ENCODE results near the gene PLA2R1.

PLA2R1 gene

GRCh38 chr2:160033732-160034392, 28.6 kb downstream of the PLA2R1 start:
- no peak for DNase-seq (ENCODE audit: low read depth in 3 of 3)

- DNase-seq (ENCODE audit: low read depth in 3 of 3): no peak
These were observed 33.2 kb downstream of the PLA2R1 start for GRCh38 chr2:160029270-160029628.

- DNase-seq (ENCODE audit: low read depth in 3 of 3): no peak
These were observed 33.8 kb downstream of the PLA2R1 start for GRCh38 chr2:160028431-160029269.

- DNase-seq (ENCODE audit: low read depth in 3 of 3): no peak
These were observed 40.3 kb downstream of the PLA2R1 start for GRCh38 chr2:160022162-160022561.

GRCh38 chr2:160019374-160020090, 42.9 kb downstream of the PLA2R1 start:
- DNase-seq (ENCODE audit: low read depth in 3 of 3): no peak

GRCh38 chr2:160015746-160016145, 46.7 kb downstream of the PLA2R1 start:
- DNase-seq (ENCODE audit: low read depth in 3 of 3): no peak

GRCh38 chr2:160014227-160014626, 48.2 kb downstream of the PLA2R1 start:
- DNase-seq (ENCODE audit: low read depth in 3 of 3): no peak

GRCh38 chr2:160010361-160011145, 51.9 kb downstream of the PLA2R1 start:
- DNase-seq (ENCODE audit: low read depth in 3 of 3): no peak

- DNase-seq (ENCODE audit: low read depth in 3 of 3): no peak
These were observed 55.3 kb downstream of the PLA2R1 start for GRCh38 chr2:160007111-160007510.

- DNase-seq (ENCODE audit: low read depth in 3 of 3): no peak
These were observed 55.9 kb downstream of the PLA2R1 start for GRCh38 chr2:160006475-160006874.

GRCh38 chr2:160005908-160006307, 56.5 kb downstream of the PLA2R1 start:
- no peak for DNase-seq (ENCODE audit: low read depth in 3 of 3)

- no peak for DNase-seq (ENCODE audit: low read depth in 3 of 3)
These were observed 56.9 kb downstream of the PLA2R1 start for GRCh38 chr2:160005476-160005875.

- no peak for DNase-seq (ENCODE audit: low read depth in 3 of 3)
These were observed 63.5 kb downstream of the PLA2R1 start for GRCh38 chr2:159998961-159999360.

GRCh38 chr2:159998243-159998642, 64.2 kb downstream of the PLA2R1 start:
- DNase-seq (ENCODE audit: low read depth in 3 of 3): no peak

GRCh38 chr2:159996792-159997546, 65.4 kb downstream of the PLA2R1 start:
- no peak for DNase-seq (ENCODE audit: low read depth in 3 of 3)

GRCh38 chr2:159995038-159995437, 67.4 kb downstream of the PLA2R1 start:
- no peak for DNase-seq (ENCODE audit: low read depth in 3 of 3)

- DNase-seq (ENCODE audit: low read depth in 3 of 3): no peak
These were observed 73.2 kb downstream of the PLA2R1 start for GRCh38 chr2:159989249-159989648.

GRCh38 chr2:159988412-159988970, 73.9 kb downstream of the PLA2R1 start:
- no peak for DNase-seq (ENCODE audit: low read depth in 3 of 3)

- DNase-seq (ENCODE audit: low read depth in 3 of 3): no peak
These were observed 75.2 kb downstream of the PLA2R1 start for GRCh38 chr2:159987181-159987580.

- DNase-seq (ENCODE audit: low read depth in 3 of 3): no peak
These were observed 76.8 kb downstream of the PLA2R1 start for GRCh38 chr2:159985656-159986055.

- no peak for DNase-seq (ENCODE audit: low read depth in 3 of 3)
These were observed 78.4 kb downstream of the PLA2R1 start for GRCh38 chr2:159984034-159984433.

Measured in stimulated activated CD4-positive, alpha-beta T cell treated with anti-CD3 and anti-CD28 coated beads, TNF-alpha, amount 100 ng/mL, for 24 hours (primary cell).